Loucy (cell line): ENCODE measurements around the gene KIAA0319L.

ENCODE experiments used
- H2AFZ ChIP-seq: fragments of 200-600 bp; sonication (generic); 2 replicates; pipeline ENCODE4 v1.6.0; 2016; ENCODE audit warnings: antibody characterized with exemption, mild to moderate bottlenecking, low read length, moderate library complexity
- H3F3A ChIP-seq: fragments of 200-600 bp; 2 replicates; pipeline ENCODE4 v1.6.0; 2016; ENCODE audit warnings: antibody characterized with exemption, low read depth, mild to moderate bottlenecking
- H3K27me3 ChIP-seq: fragments of 200-600 bp; sonication (generic); 2 replicates; pipeline ENCODE4 v1.6.1; 2014; ENCODE audit warnings: low read length, mild to moderate bottlenecking; ENCODE audit not compliant: insufficient read depth, poor library complexity, severe bottlenecking
- H3K36me3 ChIP-seq: fragments of 200-600 bp; sonication (generic); 2 replicates; pipeline ENCODE4 v1.6.1; 2016; ENCODE audit warnings: low read length; ENCODE audit not compliant: insufficient read depth
- H3K4me1 ChIP-seq: fragments of 200-600 bp; sonication (generic); 2 replicates; pipeline ENCODE4 v1.5.1; 2014; ENCODE audit warnings: low read length, mild to moderate bottlenecking; ENCODE audit not compliant: insufficient read depth, poor library complexity, severe bottlenecking
- H3K4me2 ChIP-seq: fragments of 200-600 bp; sonication (generic); 2 replicates; pipeline ENCODE4 v1.6.0; 2014; ENCODE audit warnings: antibody characterized with exemption, low read length, low read depth, mild to moderate bottlenecking; ENCODE audit not compliant: poor library complexity, severe bottlenecking
- H3K4me3 ChIP-seq: fragments of 200-600 bp; sonication (generic); 2 replicates; pipeline ENCODE4 v1.5.1; 2014; ENCODE audit warnings: low read length, mild to moderate bottlenecking, mixed read lengths; ENCODE audit not compliant: poor library complexity, severe bottlenecking
- H3K79me2 ChIP-seq: fragments of 200-600 bp; sonication (generic); 2 replicates; pipeline ENCODE4 v1.6.1; 2014; ENCODE audit warnings: low read length; ENCODE audit not compliant: insufficient read depth
- H3K9ac ChIP-seq: fragments of 200-600 bp; sonication (generic); 2 replicates; pipeline ENCODE4 v1.6.0; 2014; ENCODE audit warnings: mild to moderate bottlenecking, low read depth, low read length, moderate library complexity; ENCODE audit not compliant: poor library complexity, severe bottlenecking
- H3K9me2 ChIP-seq: fragments of 200-600 bp; sonication (generic); replicated peaks from 2 replicates; pipeline ENCODE4 v1.6.1; 2016; ENCODE audit warnings: low read depth, low read length, mixed read lengths
- H3K9me3 ChIP-seq: fragments of 200-600 bp; sonication (generic); 2 replicates; pipeline ENCODE4 v1.6.1; 2014; ENCODE audit warnings: mild to moderate bottlenecking, antibody characterized with exemption, low read length, low read depth; ENCODE audit not compliant: insufficient read depth
- H4K20me1 ChIP-seq: fragments of 200-600 bp; sonication (generic); 2 replicates; pipeline ENCODE4 v1.6.0; 2014; ENCODE audit warnings: antibody characterized with exemption, low read length, mild to moderate bottlenecking; ENCODE audit not compliant: insufficient read depth, poor library complexity, severe bottlenecking
- CTCF ChIP-seq: fragments of 200-600 bp; sonication (generic); conservative IDR thresholded peaks from 2 replicates; pipeline ENCODE4 v1.5.1; 2014; ENCODE audit warnings: mild to moderate bottlenecking, antibody characterized with exemption, low read length
- EZH2phosphoT487 ChIP-seq: fragments of 200-600 bp; IDR thresholded peaks from 2 replicates; pipeline ENCODE4 v1.6.1; 2018; ENCODE audit warnings: antibody characterized with exemption, mild to moderate bottlenecking, moderate library complexity, borderline replicate concordance

Gene KIAA0319L

GRCh38 chr1:35536556-35537162, 20.5 kb downstream of the KIAA0319L start:
- Histone ChIP-seq H3K4me3 (no peak overlapping the region), H3K36me3 (peaks cover 8% of the 10 kb centered on the region; the same call in 1 of the 2 replicates), H3K4me1 (peaks cover 18% of the 10 kb centered on the region), H3K9ac (no peak overlapping the region), H3K27me3 (no peaks in the 10 kb centered on the region), H3K9me3 (no peaks in the 10 kb centered on the region), H2AFZ (no peak overlapping the region), H4K20me1 (peaks cover 5% of the 10 kb centered on the region), H3K9me2 (no peaks in the 10 kb centered on the region), H3F3A (no peaks in the 10 kb centered on the region), H3K79me2 (peaks cover 57% of the 10 kb centered on the region), H3K4me2 (no peak overlapping the region)
- TF ChIP-seq CTCF (no peak), EZH2phosphoT487 (no peak)

GRCh38 chr1:35535243-35535642, 22.0 kb downstream of the KIAA0319L start:
- Histone ChIP-seq H3K9me2 (no peaks in the 10 kb centered on the region), H3K4me1 (peaks cover 18% of the 10 kb centered on the region), H3F3A (no peaks in the 10 kb centered on the region), H3K27me3 (no peaks in the 10 kb centered on the region), H3K36me3 (peaks cover 17% of the 10 kb centered on the region; the same call in 1 of the 2 replicates), H3K4me2 (no peak overlapping the region), H3K4me3 (no peak overlapping the region), H3K9ac (no peak overlapping the region), H2AFZ (no peak overlapping the region), H4K20me1 (peaks cover 5% of the 10 kb centered on the region), H3K79me2 (peaks cover 54% of the 10 kb centered on the region), H3K9me3 (peaks cover 6% of the 10 kb centered on the region; the same call in 1 of the 2 replicates)
- TF ChIP-seq EZH2phosphoT487 (no peak), CTCF (no peak)

GRCh38 chr1:35533586-35533985, 23.6 kb downstream of the KIAA0319L start:
- no peak overlapping the region for H3K4me2 ChIP-seq
- peaks cover 10% of the 10 kb centered on the region for H3K4me1 ChIP-seq
- no peaks in the 10 kb centered on the region for H3K27me3 ChIP-seq
- peaks cover 21% of the 10 kb centered on the region; the same call in 1 of the 2 replicates for H3K36me3 ChIP-seq
- TF ChIP-seq EZH2phosphoT487 (no peak), CTCF (no peak)
- H3K4me3 ChIP-seq, result no peak overlapping the region
- H3K9me2 ChIP-seq, result no peaks in the 10 kb centered on the region
- H3K9ac ChIP-seq, result no peak overlapping the region
- H3K79me2 ChIP-seq, result peaks cover 47% of the 10 kb centered on the region
- H3F3A ChIP-seq, result no peaks in the 10 kb centered on the region
- peaks cover 12% of the 10 kb centered on the region; the same call in 1 of the 2 replicates for H3K9me3 ChIP-seq
- peaks cover 5% of the 10 kb centered on the region for H4K20me1 ChIP-seq
- no peak overlapping the region for H2AFZ ChIP-seq
